HTR-8/SVneo (cell line): ENCODE data around the gene OBSL1.

ENCODE experiments used
- DNase-seq: peaks from one replicate; pipeline ENCODE4 v3.0.0; 2011; ENCODE audit warnings: low spot score, mixed read lengths; ENCODE audit not compliant: insufficient read length
- FAIRE-seq: peaks from 2 replicates; lab custom pipeline; 2011; peaks lifted over from hg19 to GRCh38; lab: Jason Lieb, UNC

The OBSL1 gene

DNA sequence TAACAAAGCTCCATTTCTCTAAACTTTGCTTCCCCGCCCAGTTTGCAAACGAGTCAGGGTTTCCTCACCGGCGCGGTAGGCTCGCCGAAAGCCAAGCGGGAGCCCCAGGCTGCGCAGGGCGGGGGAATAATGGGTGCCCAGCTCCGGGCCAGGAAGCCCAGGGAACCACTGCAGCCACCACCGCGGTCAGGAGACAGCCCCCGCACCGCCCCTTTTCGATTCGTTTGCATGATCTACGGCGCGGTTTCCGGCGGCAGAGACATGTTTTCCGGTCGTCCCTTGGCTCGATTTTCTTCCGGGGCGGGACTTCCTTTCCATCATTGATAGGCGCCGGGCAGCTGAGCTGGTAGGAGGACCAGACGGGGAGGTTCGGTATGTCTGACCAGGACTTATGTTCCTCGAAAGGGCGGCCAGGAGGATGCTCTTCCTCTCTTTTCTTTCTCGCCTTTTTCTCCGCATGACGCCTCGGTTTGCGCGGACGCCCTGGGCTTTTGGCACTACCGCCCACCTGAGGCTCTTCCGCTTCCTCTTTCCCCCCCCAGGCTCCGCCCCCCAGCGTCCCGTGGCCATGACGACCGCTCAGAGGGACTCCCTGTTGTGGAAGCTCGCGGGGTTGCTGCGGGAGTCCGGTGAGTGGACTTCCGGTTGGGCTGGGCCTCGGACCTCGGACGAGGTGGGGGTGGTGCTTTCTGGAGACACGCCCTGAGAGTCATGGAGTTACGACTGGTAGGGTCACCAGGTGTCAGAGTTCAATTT lies 26.4 kb upstream of the OBSL1 start, which contains the start of gene STK11IP:
TSS of gene STK11IP (plus strand) at position 306 of the 756 bp plus-strand sequence. CDS start at position 569, 263 bp downstream.
- FAIRE-seq (peak; percentile 38), DNase-seq (peak; percentile 99)

DNA sequence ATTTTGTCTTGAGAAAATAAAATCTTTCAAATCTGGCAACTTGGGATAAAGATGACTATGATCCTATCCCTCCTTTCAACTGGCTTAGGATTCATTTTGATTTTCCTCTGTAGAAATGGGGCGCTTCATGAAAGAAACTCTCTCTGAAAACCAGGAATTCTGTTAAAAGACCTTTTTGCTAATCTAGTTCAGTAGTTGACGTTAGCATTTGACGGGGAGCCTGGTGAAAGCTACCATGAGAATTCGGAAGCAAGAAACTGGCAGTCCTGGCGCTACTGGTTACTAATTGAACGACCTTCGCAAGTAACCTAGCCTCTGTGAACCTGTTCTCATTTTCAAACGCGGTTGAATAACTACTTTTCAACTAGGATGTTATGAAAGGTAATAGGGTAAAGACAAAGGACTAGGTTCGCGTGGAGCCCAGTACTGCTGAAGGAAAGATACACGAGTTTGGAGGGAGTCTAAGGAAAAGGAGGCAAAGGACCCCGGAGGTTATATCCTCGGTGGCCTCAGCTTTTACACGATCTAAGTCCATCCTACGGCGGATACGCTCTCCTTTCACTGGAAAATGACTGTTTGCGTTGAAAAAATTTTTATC lies 25.7 kb upstream of the OBSL1 start:
- DNase-seq (no peak), FAIRE-seq (no peak)

DNA sequence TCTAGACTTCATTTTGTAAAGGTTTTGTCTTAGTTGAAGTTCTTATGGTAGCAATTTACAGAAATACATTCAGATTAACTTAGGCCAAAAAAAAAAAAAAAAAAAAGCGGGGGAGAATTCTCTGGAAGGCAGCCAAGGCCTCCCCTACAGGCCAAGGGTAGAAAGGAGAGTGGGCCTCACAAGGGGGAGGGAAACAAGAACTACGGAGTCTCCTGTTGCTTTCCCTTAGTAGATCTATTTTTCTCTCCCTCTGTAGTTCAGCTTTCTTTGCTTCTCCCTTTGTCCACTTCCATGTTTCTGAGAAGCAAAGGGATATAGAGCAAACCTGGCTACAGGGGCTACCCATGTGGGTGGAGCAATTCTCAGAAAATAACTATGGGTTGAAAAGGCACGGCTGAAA lies 23.9 kb upstream of the OBSL1 start:
- DNase-seq, result no peak
- no peak for FAIRE-seq

DNA sequence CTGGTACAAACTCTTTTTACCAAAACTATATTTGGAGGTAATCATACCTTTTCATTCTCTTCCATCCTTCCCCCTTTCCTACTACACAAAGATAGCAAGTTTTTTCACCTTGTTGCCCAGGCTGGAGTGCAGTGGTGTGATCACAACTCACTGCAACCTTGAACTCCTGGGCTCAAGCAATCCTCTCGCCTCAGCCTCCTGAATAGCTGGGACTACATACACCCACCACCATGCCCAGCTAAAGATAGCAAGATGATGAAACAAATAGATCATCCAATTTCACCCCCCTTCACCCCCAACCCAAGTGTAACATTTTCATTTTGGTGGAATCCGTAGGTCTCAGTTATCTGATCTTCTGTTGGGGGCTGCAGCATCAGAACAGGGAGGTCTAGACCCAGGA lies 21.8 kb upstream of the OBSL1 start:
- DNase-seq (no peak), FAIRE-seq (no peak)

DNA sequence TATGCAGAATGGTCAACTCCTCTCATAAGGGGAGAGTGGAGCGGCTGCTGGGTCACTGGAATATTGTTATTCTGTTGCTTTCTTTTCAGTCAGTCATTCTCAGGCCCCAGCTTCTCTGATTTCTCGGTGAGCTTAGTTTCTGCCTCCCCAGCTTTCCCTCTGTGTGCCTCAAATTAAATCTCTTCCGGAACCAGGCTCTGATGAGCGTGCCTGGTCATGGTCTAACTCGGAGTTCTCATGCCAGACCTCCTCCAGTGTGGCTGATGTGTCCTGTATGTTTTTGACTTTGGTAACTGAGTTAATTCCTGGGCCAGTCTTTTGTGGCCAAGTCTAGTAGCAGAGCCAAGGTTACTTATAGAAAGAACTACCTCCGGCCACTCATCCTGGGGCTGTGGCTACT lies 21.4 kb upstream of the OBSL1 start:
- DNase-seq, result no peak
- FAIRE-seq, result no peak

DNA sequence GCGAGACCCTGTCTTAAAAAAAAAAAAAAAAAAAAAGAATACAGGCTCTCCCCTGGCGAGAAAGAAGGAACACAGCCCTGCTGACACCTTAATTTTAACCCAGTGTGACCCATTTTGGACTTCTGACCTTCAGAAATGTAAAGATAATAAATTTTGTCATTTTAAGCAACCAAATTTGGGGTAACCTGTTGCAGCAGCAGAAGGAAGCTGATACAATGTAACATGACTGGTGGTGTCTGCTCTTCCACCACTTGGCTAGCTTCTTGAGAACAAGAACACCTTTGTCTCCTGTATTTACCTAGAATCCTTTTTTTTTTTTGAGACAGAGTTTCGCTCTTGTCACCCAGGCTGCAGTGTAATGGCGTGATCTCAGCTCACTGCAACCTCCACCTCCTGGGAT lies 19.8 kb upstream of the OBSL1 start:
- FAIRE-seq (no peak), DNase-seq (no peak)

DNA sequence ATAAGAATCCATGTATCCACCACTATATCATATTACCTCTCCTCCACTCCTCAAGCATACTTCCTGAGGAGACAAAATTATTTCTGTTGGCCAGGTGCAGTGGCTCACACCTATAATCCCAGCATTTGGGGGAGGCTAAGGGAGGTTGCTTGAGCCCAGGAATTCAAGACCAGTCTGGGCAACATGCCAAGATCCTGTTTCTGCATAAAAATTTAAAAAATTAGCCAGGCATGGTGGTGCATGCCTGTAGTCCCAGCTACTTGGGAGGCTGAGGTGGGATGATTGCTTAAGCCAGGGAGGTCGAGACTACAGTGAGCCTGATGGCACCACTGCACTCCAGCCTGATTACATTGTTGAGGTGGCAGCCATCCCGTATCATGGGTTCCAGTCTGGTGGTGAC lies 10.0 kb upstream of the OBSL1 start:
- no peak for FAIRE-seq
- DNase-seq, result no peak

DNA sequence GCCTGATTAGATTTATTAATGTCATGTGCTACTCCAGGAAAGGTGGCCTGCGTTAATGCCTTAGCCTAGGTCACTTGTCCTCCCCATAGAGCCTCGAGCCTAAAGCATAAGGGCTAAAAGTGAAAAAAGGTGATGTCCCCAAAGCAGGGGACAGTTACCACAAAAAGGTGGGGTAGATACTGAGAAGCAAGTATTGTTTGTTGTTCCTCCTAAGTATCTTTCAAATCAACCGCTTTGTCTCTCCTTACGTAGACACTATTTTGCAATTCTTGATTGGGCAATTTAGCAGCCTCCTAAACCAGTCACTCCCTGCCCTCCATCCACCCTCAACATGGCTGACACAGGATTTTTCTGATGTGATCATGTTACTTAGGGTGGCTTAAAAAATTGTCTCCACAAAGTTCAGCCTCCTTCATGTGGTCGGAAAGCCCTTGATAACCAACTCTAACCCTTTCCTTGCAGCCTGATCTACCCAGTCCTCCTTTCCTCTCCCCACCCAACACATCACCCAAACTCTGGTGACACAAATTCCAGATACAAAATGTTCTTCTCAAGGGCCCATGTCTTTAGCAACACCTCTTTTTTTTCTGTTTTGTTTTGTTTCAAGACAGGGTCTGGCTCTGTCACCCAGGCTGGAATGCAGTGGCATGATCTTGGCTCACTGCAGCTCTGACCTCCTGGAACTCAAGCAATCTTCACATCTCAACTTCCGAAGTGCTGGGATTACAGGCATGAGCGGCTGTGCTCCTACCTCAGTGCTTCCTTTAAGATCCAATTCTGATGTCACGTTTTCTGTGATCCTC lies 7.7 kb upstream of the OBSL1 start:
- DNase-seq (no peak), FAIRE-seq (no peak)

DNA sequence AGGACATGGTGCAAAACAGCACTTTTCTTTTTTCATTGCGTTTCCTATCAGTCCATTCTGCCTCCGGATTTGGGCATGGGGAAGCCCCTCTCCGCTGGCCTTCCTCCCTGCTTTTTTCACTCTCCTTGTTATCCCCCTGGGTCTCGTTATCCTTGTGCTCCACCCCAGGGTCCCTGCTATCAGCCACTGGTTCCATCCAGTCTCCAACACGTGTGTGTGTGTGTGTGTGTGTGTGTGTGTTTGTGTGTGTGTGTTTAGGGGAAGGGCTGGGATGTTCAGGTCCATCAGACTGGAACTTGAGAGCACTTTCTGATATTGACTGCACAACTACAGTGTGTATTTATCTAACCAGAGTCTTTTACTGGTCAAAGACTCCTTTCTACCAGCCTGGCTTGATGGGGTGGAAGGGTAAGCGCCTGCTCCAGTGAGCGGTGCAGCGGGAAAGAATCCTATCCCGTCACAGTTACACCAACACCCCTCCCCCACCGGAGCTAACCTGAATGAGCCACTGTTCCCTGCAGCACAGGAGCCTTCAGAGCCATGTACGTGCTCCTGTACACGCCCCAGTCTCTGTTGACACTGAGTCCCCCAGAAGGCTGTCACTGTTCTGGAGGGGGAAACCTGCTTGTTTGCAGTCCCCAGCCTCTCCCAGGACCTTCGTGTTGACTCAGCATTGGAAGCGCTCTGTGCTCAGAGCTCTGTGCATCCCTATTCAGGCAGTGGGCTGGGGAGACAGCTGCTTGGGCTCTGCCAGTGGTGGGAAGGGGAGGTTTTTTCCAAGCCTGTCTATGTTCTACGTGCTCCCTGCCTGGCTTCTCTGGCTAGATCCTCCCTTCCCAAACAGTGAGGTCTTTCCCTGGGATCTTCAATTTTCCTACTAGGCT lies 5.4 kb upstream of the OBSL1 start:
- DNase-seq (no peak), FAIRE-seq (peak; percentile 16)

DNA sequence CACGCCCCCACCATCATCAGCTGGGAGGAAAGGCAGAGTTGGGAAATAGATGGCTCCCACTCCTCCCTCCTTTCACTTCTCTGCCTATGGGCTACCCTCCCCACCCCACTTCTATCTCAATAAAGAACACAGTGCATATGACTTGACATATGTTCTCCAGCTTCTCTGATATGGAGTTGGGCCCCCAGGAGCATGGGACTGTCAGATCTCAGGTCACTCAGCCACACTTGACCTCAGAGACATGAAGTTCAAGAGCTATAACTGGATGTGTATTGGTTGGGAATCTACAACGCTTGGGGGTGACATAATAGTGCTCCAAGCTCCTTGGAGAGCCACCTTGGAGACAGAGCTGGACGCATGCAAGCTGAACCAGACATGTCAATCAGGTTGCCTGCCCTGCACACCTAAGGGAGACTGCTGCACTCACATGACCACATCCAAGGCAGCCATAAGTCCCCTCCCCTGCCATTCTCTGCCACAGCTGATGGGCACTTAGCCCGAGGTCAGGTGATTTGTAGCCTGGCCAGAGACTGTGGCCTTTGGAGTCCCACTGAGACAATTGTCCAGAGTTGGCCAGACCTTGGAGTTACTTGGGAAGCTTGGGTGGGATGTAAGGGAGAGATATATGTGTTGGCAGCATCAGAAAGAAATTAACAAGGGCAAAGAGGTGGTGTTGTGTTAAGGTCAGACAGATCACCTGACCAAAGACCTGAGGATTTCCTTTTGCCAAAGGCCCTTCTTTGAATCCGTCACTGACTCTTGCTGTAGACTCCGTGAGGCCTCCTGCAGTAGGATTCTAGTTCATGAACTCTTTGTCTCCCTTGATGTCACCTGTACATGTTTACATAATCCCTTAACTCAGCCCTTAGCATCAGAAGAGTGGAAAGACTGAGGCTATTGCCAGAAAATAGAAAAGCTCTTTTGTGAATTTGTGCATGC lies 4.5 kb upstream of the OBSL1 start:
- FAIRE-seq (no peak), DNase-seq (no peak)

DNA sequence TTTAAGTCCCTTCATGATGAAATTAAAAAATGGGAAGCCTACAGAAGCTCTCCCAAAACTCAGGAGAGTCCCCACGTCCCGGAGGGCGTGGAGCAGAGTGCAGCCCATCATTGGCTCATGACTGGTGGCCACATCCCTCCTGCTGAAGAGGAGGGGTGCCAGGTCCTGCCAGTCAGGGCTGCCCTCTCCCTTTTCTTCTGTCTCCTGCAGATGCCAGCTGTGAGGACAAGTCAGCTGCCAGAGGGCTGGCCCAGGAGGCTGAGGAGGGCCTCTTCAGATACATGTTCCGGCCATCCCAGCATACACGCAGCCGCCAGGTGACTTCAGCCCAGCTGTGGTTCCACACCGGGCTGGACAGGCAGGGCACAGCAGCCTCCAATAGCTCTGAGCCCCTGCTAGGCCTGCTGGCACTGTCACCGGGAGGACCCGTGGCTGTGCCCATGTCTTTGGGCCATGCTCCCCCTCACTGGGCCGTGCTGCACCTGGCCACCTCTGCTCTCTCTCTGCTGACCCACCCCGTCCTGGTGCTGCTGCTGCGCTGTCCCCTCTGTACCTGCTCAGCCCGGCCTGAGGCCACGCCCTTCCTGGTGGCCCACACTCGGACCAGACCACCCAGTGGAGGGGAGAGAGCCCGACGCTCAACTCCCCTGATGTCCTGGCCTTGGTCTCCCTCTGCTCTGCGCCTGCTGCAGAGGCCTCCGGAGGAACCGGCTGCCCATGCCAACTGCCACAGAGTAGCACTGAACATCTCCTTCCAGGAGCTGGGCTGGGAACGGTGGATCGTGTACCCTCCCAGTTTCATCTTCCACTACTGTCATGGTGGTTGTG lies 3.4 kb upstream of the OBSL1 start:
- DNase-seq, result no peak
- FAIRE-seq, result no peak

DNA sequence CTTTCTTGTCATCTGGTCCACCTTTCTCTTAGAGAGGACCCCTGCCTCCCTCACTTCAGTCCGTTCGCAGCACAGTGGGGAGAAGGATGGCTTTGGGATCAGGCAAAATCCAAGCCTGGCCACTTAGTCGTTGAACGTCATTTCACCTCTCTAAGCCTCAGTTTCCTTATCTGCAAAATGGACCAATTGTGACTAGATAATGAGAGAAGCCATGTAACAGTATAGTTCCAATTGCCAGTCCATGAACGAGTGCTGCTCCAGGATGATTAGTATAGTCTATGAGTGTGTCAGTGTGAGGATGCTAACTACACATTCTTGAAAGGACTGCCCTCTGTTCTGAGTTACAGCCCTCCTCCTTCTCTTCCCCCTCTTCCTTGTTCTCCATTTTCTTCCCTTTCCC lies 1.8 kb upstream of the OBSL1 start:
- DNase-seq, result no peak
- peak; percentile 58 for FAIRE-seq

DNA sequence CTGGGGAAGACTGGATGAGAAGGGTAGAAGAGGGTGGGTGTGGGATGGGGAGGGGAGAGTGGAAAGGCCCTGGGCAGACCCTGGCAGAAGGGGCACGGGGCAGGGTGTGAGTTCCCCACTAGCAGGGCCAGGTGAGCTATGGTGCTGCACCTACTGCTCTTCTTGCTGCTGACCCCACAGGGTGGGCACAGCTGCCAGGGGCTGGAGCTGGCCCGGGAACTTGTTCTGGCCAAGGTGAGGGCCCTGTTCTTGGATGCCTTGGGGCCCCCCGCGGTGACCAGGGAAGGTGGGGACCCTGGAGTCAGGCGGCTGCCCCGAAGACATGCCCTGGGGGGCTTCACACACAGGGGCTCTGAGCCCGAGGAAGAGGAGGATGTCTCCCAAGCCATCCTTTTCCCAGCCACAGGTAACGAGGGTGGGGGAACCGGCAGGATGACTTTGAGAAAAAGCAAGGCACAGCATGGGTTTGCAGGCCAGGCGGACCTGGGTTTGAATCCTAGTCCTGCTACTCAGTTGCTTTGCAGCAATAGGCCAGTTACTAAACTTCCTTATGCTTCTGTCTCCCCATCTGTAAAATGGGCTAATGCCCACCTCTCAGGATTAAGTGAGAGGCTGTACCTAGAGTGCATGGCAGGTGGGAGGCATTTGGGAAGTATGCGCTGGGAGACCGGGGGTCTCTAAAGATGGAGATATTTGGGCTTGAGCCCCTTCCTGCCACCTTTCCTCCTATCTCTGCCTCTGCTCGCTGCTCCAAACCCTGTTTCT lies 1.1 kb upstream of the OBSL1 start, which contains the start of gene INHA:
TSS of gene INHA (plus strand) at position 74 of the 765 bp plus-strand sequence. CDS start at position 139, 65 bp downstream.
- FAIRE-seq (no peak), DNase-seq (no peak)

DNA sequence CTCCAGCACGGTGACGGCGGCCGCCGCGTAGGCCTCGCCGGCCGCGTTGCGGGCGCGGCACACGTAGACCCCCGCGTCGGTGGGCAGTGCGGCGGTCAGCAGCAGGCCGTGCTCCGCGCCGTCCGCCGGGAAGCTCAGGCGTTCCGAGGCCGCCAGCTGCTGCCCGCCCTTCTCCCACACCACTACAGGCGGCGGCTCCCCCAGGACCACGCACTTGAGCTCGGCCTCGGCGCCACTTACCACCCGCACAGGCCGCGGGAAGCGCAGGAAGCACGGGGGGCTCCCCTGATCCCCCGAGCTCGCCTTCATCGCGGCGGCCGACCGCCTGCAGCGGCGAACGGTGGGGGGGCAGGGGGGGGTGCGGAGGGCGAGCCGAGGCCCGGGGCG lies 422 bp downstream of the OBSL1 start:
- no peak for DNase-seq
- no peak for FAIRE-seq

DNA sequence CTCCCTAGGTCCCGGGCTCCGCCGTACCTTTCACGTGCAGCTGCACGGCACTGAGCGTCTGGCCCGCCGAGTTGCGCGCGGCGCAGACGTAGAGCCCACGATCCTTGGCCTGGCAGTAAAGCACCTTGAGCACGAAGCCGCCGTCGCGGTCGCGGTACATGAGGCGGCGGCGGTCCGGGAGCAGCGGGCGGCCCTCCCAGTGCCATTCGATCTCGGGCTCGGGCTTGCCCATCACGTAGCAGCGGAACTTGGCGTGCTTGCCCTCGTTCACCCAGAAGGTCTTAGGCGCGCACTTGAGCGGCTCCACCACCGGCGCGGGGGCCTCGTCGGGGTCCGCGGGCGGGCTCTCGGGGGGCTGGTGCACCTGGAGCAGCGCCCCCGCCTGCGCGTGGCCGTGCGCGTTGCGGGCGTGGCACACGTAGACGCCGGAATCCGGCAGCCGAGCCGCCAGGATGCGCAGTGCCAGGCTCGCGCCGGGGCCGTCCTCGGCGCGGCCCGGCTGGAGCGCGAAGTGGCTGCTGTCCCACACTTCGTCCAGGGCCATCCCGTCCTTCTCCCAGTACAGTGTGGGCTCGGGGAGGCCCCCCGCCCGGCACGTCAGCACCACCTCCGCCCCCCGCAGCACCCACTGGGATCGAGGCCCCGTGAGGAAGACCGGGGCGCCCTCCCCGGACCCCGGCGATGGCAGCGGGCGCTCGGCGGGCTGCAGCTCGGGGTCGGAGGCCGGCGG lies 980 bp downstream of the OBSL1 start:
- no peak for DNase-seq

DNA sequence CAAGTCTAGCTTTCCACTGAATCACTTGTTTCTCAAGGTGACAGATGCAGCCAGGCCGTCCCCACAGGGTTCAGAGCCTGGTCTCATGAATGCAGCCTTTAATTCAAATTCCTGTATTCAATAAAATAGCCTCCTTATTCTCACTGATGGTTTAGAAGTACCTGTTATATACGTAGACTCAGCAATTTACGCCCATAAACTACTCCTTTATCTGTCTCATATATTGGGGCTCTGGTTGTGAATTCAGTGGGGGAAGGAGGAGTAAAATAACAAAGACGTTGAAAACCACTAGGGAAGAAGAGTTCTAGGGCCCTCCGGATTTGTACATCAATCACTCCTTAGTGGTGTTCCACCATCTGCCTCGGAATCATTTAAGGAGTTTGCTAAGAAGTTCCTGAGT lies 1.7 kb downstream of the OBSL1 start:
- DNase-seq (no peak), FAIRE-seq (no peak)

More for the DNA sequence above, 980 bp downstream of the OBSL1 start:
- FAIRE-seq, result peak; percentile 69

DNA sequence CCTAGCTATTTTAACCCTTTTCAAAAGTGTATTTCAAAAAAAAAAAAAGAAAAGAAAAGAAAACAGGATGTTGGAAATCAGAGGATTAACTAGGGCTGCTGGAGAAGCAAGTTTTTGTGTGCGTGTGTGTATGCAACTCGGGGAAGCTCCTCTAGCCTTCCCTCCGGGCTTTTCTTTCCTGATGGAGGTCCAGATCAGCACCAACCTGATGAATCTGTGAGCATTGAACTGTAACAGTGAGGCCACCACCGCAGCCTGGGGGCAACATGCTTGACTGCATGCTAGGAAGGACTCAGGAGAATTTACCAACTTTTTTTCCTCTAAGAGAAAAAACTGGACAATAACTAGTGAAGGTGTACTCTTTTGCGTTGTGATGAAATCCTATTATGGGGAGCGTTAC lies 2.3 kb downstream of the OBSL1 start:
- DNase-seq, result no peak
- no peak for FAIRE-seq
